H1 (cell line): Measurements from ENCODE around the gene TTC28. TPM values are rescaled to one million over a fixed set of nuclear protein-coding genes. Genes with fewer than 3 reads are reported as not detected.

Experiments
- CTCF ChIA-PET: fragments of 300-600 bp; sonication (Branson Sonifier 250); formaldehyde crosslinking; loops from one replicate; lab custom pipeline; 2021; ENCODE audit not compliant: partially characterized antibody; lab: Charles Lee
- POLR2A ChIA-PET: fragments of 300-600 bp; sonication (Branson Sonifier 250); formaldehyde crosslinking; loops from one replicate; lab custom pipeline; 2021; ENCODE audit warnings: inconsistent platforms; ENCODE audit not compliant: partially characterized antibody; lab: Charles Lee
- DNase-seq, 2 experiments: peaks; one replicate each; pipeline versions ENCODE4 v3.0.0 to v3.0.0-alpha.2; 2010 to 2022; ENCODE audit warnings: low spot score in 2 of 2, low read depth in 1 of 2, mixed read lengths in 1 of 2
- FAIRE-seq: peaks from 2 replicates; lab custom pipeline; 2011; peaks lifted over from hg19 to GRCh38; lab: Jason Lieb, UNC
- H2AFZ ChIP-seq: 2 replicates; pipeline ENCODE4 v1.8.1; 2012; ENCODE audit warnings: low read length, inconsistent platforms
- H2AK5ac ChIP-seq: 2 replicates; pipeline ENCODE4 v1.6.1; 2013; ENCODE audit warnings: low read depth, low read length
- H2BK120ac ChIP-seq: replicated peaks from 2 replicates; pipeline ENCODE3; 2013; ENCODE audit warnings: low read depth, low read length, inconsistent platforms
- H2BK12ac ChIP-seq: 2 replicates; pipeline ENCODE4 v1.6.1; 2013; ENCODE audit warnings: low read depth, low read length
- H2BK15ac ChIP-seq: 2 replicates; pipeline ENCODE4 v1.6.1; 2013; ENCODE audit warnings: low read length
- H2BK20ac ChIP-seq: 2 replicates; pipeline ENCODE4 v1.6.1; 2013; ENCODE audit warnings: low read length
- H2BK5ac ChIP-seq: 2 replicates; pipeline ENCODE4 v1.6.1; 2013; ENCODE audit warnings: low read depth, low read length
- H3K14ac ChIP-seq: 2 replicates; pipeline ENCODE4 v1.6.1; 2013; ENCODE audit warnings: inconsistent platforms; ENCODE audit not compliant: insufficient read length
- H3K18ac ChIP-seq: 2 replicates; pipeline ENCODE4 v1.6.1; 2013; ENCODE audit warnings: low read length; ENCODE audit errors: extremely low read depth
- H3K23ac ChIP-seq: 2 replicates; pipeline ENCODE4 v1.6.1; 2013; ENCODE audit warnings: inconsistent platforms; ENCODE audit not compliant: insufficient read length
- H3K23me2 ChIP-seq: 2 replicates; pipeline ENCODE4 v1.6.1; 2013; ENCODE audit warnings: low read depth, low read length
- H3K27ac ChIP-seq: 2 replicates; pipeline ENCODE4 v1.6.1; 2011; ENCODE audit warnings: low read depth, low read length, inconsistent platforms
- H3K27me3 ChIP-seq, 4 experiments: replicated peaks in 1 of 4; 1 replicate in 1 of 4; 2 replicates in 3 of 4; pipeline versions ENCODE4 v1.6.1 to v1.8.1; 2011 to 2013; ENCODE audit warnings: low read length in 3 of 4, mild to moderate bottlenecking in 3 of 4, inconsistent platforms in 2 of 4, mixed read lengths in 2 of 4, moderate library complexity in 1 of 4; ENCODE audit not compliant: control insufficient read depth in 3 of 4, insufficient read depth in 3 of 4; ENCODE audit errors: extremely low read depth in 1 of 4
- H3K36me3 ChIP-seq, 4 experiments: 2 replicates each; pipeline versions ENCODE4 v1.6.1 to v1.8.1; 2011 to 2013; ENCODE audit warnings: mild to moderate bottlenecking in 4 of 4, low read length in 3 of 4, moderate library complexity in 2 of 4, control low read depth in 1 of 4, inconsistent platforms in 1 of 4; ENCODE audit not compliant: insufficient read depth in 4 of 4, control insufficient read depth in 2 of 4
- H3K4ac ChIP-seq: replicated peaks from 2 replicates; pipeline ENCODE3; 2013; ENCODE audit warnings: low read length, low read depth, mixed read lengths, inconsistent platforms; ENCODE audit not compliant: insufficient read length
- H3K4me1 ChIP-seq, 4 experiments: replicated peaks in 1 of 4; 1 replicate in 1 of 4; 2 replicates in 3 of 4; pipeline versions ENCODE4 v1.6.1 to v1.8.1; 2011 to 2013; ENCODE audit warnings: low read length in 3 of 4, inconsistent platforms in 2 of 4, mixed read lengths in 1 of 4; ENCODE audit not compliant: insufficient read depth in 4 of 4, control insufficient read depth in 3 of 4
- H3K4me2 ChIP-seq, 2 experiments: 2 replicates each; pipeline versions ENCODE4 v1.6.1 to v1.8.1; 2011 to 2013; ENCODE audit warnings: low read depth in 2 of 2, low read length in 2 of 2, control low read depth in 1 of 2, inconsistent platforms in 1 of 2, mild to moderate bottlenecking in 1 of 2; ENCODE audit not compliant: insufficient read depth in 1 of 2
- H3K4me3 ChIP-seq, 4 experiments: fragments of 200-600, 300-600 bp in 1 of 4; sonication (generic), shearing (Covaris generic), sonication (Bioruptor Twin) in 1 of 4; 2 replicates each; pipeline versions ENCODE4 v1.5.1 to v1.8.1; 2011 to 2016; ENCODE audit warnings: low read length in 4 of 4, low read depth in 3 of 4, control low read depth in 2 of 4, inconsistent platforms in 2 of 4, mild to moderate bottlenecking in 2 of 4, mixed read lengths in 1 of 4, moderate library complexity in 1 of 4; ENCODE audit not compliant: insufficient read depth in 2 of 4; ENCODE audit errors: extremely low read depth in 1 of 4
- H3K56ac ChIP-seq: replicated peaks from 2 replicates; pipeline ENCODE3; 2013; ENCODE audit warnings: low read depth, mild to moderate bottlenecking, mixed read lengths, low read length, inconsistent platforms; ENCODE audit not compliant: insufficient read length
- H3K79me1 ChIP-seq: 2 replicates; pipeline ENCODE4 v1.6.1; 2013; ENCODE audit warnings: low read depth, low read length, control low read depth
- H3K79me2 ChIP-seq, 2 experiments: 2 replicates each; pipeline versions ENCODE4 v1.6.1 to v1.8.1; 2012 to 2013; ENCODE audit warnings: low read length in 2 of 2, mild to moderate bottlenecking in 2 of 2, inconsistent platforms in 1 of 2; ENCODE audit not compliant: insufficient read depth in 2 of 2, control insufficient read depth in 1 of 2
- H3K9ac ChIP-seq, 4 experiments: replicated peaks in 1 of 4; 1 replicate in 1 of 4; 2 replicates in 3 of 4; pipeline versions ENCODE4 v1.6.1 to v1.8.1; 2011 to 2013; ENCODE audit warnings: low read depth in 3 of 4, low read length in 3 of 4, control low read depth in 2 of 4, mild to moderate bottlenecking in 2 of 4, moderate library complexity in 2 of 4, inconsistent platforms in 1 of 4; ENCODE audit errors: extremely low read depth in 1 of 4
- H3K9me3 ChIP-seq, 2 experiments: 2 replicates each; pipeline versions ENCODE4 v1.6.1 to v1.8.1; 2012 to 2013; ENCODE audit warnings: mild to moderate bottlenecking in 2 of 2, moderate library complexity in 2 of 2, control low read depth in 1 of 2, inconsistent platforms in 1 of 2, low read depth in 1 of 2, low read length in 1 of 2, mixed read lengths in 1 of 2; ENCODE audit not compliant: insufficient read depth in 2 of 2
- H4K20me1 ChIP-seq, 2 experiments: replicated peaks in 1 of 2; 2 replicates each; pipeline versions ENCODE3 to v1.8.1; 2011 to 2013; ENCODE audit warnings: inconsistent platforms in 2 of 2, low read length in 2 of 2, mild to moderate bottlenecking in 1 of 2; ENCODE audit not compliant: insufficient read depth in 2 of 2, control insufficient read depth in 1 of 2
- H4K5ac ChIP-seq: 2 replicates; pipeline ENCODE4 v1.6.1; 2013; ENCODE audit warnings: low read length, low read depth, mixed read lengths, inconsistent platforms; ENCODE audit not compliant: insufficient read length
- H4K8ac ChIP-seq: 2 replicates; pipeline ENCODE4 v1.8.0; 2013; ENCODE audit warnings: mild to moderate bottlenecking, moderate library complexity, low read length, inconsistent platforms; ENCODE audit not compliant: insufficient read depth; ENCODE audit errors: extremely low read depth
- H4K91ac ChIP-seq: replicated peaks from 2 replicates; pipeline ENCODE3; 2013; ENCODE audit warnings: low read length, mixed read lengths, inconsistent platforms; ENCODE audit not compliant: insufficient read length
- FOSL1 ChIP-seq: IDR thresholded peaks from 2 replicates; pipeline ENCODE4 v1.6.1; 2011; ENCODE audit warnings: mild to moderate bottlenecking, low read depth, low read length, moderate library complexity; ENCODE audit not compliant: insufficient read depth
- WGBS, 2 experiments: shearing (Covaris generic) in 1 of 2; methylation state at CpG; one replicate each; pipeline versions ENCODE4 v1.1.6 to v1.1.7; 2013 to 2015; ENCODE audit warnings: low lambda C conversion rate in 2 of 2, mixed read lengths in 2 of 2, inconsistent platforms in 1 of 2, low coverage in 1 of 2, missing lambda C conversion rate in 1 of 2; ENCODE audit not compliant: insufficient replicate concordance in 2 of 2, insufficient coverage in 1 of 2, insufficient read length in 1 of 2; ENCODE audit errors: extremely low coverage in 1 of 2, missing lambda C conversion rate in 1 of 2; 5-methylcytosine and 5-hydroxymethylcytosine counted together
- polyA plus RNA-seq, 7 experiments: library from polyadenylated mRNA; depleted of rRNA in 3 of 7; stranded (reverse) in 5 of 7; unstranded in 2 of 7; fragments of >200 nt in 5 of 7; fragments of 200-250 nt in 2 of 7; gene quantifications; 1 replicate in 5 of 7; 2 replicates in 1 of 7; 4 replicates in 1 of 7; pipeline versions ENCODE4 v1.2.1 to v1.2.3, GENCODE V29; 2011 to 2013; ENCODE audit warnings: missing spikeins in 2 of 7, mixed read lengths in 2 of 7
- total RNA-seq: library from RNA; stranded (reverse); fragmentation: NEBNext Ultra II Directional; extraction: Animal tissue kit (Norgen Biotek cat#: 25700); gene quantifications from 2 replicates; pipeline ENCODE4 v1.2.1, GENCODE V29; 2021

Gene TTC28
- total and polyA plus RNA-seq, 2 of the 8 experiments (the other 6 are each of a cell fraction or from before 2014, with no cell fraction given), result 2.6 to 12.6 TPM

DNA sequence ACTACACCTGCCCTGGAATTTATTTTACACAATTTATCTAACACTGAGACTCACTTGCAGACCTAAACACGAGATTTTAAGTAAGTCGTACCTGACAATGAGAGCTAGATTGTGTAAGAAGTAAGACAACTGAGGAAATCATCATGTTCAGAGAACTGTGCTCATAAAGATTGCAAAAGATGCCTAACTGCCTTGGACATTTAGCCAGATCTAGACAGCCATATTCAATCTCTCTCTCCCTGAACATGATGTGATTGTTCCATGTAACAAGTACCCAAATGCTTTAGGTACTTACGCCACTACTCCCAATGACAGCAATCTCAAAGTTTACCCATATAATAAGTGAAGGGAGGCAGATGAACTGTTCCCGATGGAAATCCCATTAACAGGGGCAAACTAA lies 550.8 kb downstream of the TTC28 start:
- CTCF ChIA-PET, result interaction anchor here (1.0 kb wide), 1 partner anchor 16 kb away, joined by 3 read pairs; no protein-coding TSS in a partner anchor
- no peak for TF ChIP-seq FOSL1

More for the DNA sequence above, 550.8 kb downstream of the TTC28 start:
- Histone ChIP-seq H4K91ac (no peak overlapping the region), H3K9me3 (peaks cover 4 to 9% of the 10 kb centered on the region in 2 experiments; a peak in 3 of 4 replicates), H3K18ac (no peak overlapping the region), H4K8ac (no peak overlapping the region), H3K4ac (no peak overlapping the region), H2AK5ac (no peak overlapping the region), H3K4me1 (peaks cover 0 to 13% (median 9%) of the 10 kb centered on the region in 4 experiments; a peak in 5 of 7 replicates), H3K56ac (no peak overlapping the region), H2BK120ac (no peak overlapping the region), H3K23ac (no peak overlapping the region), H3K9ac (no peak overlapping the region; a peak in 1 of 7 replicates), H3K4me3 (no peak overlapping the region; a peak in 1 of 8 replicates), H3K4me2 (peak overlapping the region; percentile 16 to 43; a peak in 2 of 4 replicates), H2BK5ac (peak overlapping the region; percentile 21; the same call in 1 of the 2 replicates), H4K20me1 (no peaks in the 10 kb centered on the region), H3K79me2 (no peaks in the 10 kb centered on the region), H3K36me3 (no peaks in the 10 kb centered on the region; a peak in 1 of 8 replicates), H3K79me1 (no peaks in the 10 kb centered on the region), H2BK12ac (0 out of 2 replicates have a peak overlapping the region, but pooled peaks have one; percentile 2), H2BK20ac (no peak overlapping the region), H3K23me2 (no peaks in the 10 kb centered on the region), H3K27ac (no peak overlapping the region), H2AFZ (no peak overlapping the region), H4K5ac (no peak overlapping the region), H2BK15ac (no peak overlapping the region), H3K27me3 (no peaks in the 10 kb centered on the region), H3K14ac (no peak overlapping the region)
- DNase-seq, result no peak
- POLR2A ChIA-PET, result no interaction called here
- WGBS, 2 experiments, result 84% methylated on average over 4 of the region's 4 CpGs; no CpG with 5 or more reads in 1 of the 2 experiments
- no peak for FAIRE-seq
